ENCODE data around the gene TSLP. TPM values are rescaled to one million over a fixed set of nuclear protein-coding genes. Genes with fewer than 3 reads are reported as not detected.

The TSLP gene
- total RNA-seq, 1 experiment from 2014 or later: not detected

- in situ Hi-C loops (cut with HindIII; ENCODE audit: low pct_unique_long_range_greater_than_20kb, low sequenced_read_pairs): no loop called here
- no TSS peak for BruUV-seq (replicated peaks)
- intact Hi-C loops (cut with micrococcal nuclease; ENCODE audit: unreplicated experiment): no loop called here
Measured at GRCh38 chr5:111115229-111115628, 43.7 kb downstream of the TSLP start.

GRCh38 chr5:111116550-111116949, 45.0 kb downstream of the TSLP start:
- in situ Hi-C loops (cut with HindIII; ENCODE audit: low pct_unique_long_range_greater_than_20kb, low sequenced_read_pairs) (no loop called here), intact Hi-C loops (cut with micrococcal nuclease; ENCODE audit: unreplicated experiment) (no loop called here)
- ChIA-PET POLR2A (no interaction called here), CTCF (interaction anchor here (0.6 kb wide), 1 partner anchor 1242 kb away, joined by 6 read pairs; no protein-coding TSS in a partner anchor)
- no peak for TF ChIP-seq POLR2AphosphoS5 (IDR thresholded peaks at IDR 0.05; ENCODE audit: low read depth, low read length)
- no peak for TF ChIP-seq TCF7L2 (IDR thresholded peaks at IDR 0.05; ENCODE audit: low read depth, low read length)
- no peak for TF ChIP-seq SIN3A (IDR thresholded peaks at IDR 0.05; ENCODE audit: borderline replicate concordance, insufficient read depth, low read depth, low read length)
- TF ChIP-seq CTCF (IDR thresholded peaks at IDR 0.05): no peak
- TF ChIP-seq REST (IDR thresholded peaks at IDR 0.05; ENCODE audit: insufficient read depth in 1 of 2, low read depth in 2 of 2, low read length in 1 of 2): no peak
- Histone ChIP-seq H3K4me1 (ENCODE audit: control insufficient read depth, insufficient read depth, low read length) (no peaks in the 10 kb centered on the region), H3K27me3 (ENCODE audit: control insufficient read depth, insufficient read depth, low read length) (no peaks in the 10 kb centered on the region), H3K36me3 (ENCODE audit: control insufficient read depth, insufficient read depth, low read length) (peaks cover 47% of the 10 kb centered on the region), H3K4me3 (ENCODE audit: low read depth in 2 of 2, low read length in 2 of 2) (no peak overlapping the region), H3K27ac (ENCODE audit: low read length) (no peak overlapping the region), H3K9me3 (ENCODE audit: control insufficient read depth, insufficient read depth, low read depth, low read length) (no peaks in the 10 kb centered on the region)
- ATAC-seq (no peak), DNase-seq (ENCODE audit: low read depth, low spot score) (no peak)
- BruUV-seq (replicated peaks): no TSS peak

More at GRCh38 chr5:111115229-111115628, 43.7 kb downstream of the TSLP start:
- ATAC-seq (no peak), DNase-seq (ENCODE audit: low read depth, low spot score) (no peak)
- peaks cover 46% of the 10 kb centered on the region for H3K36me3 ChIP-seq (ENCODE audit: control insufficient read depth, insufficient read depth, low read length)
- no peaks in the 10 kb centered on the region for H3K4me1 ChIP-seq (ENCODE audit: control insufficient read depth, insufficient read depth, low read length)
- no peak for TF ChIP-seq TCF7L2 (IDR thresholded peaks at IDR 0.05; ENCODE audit: low read depth, low read length)
- no peak for TF ChIP-seq REST (IDR thresholded peaks at IDR 0.05; ENCODE audit: insufficient read depth in 1 of 2, low read depth in 2 of 2, low read length in 1 of 2)
- TF ChIP-seq SIN3A (IDR thresholded peaks at IDR 0.05; ENCODE audit: borderline replicate concordance, insufficient read depth, low read depth, low read length): no peak
- no peak for TF ChIP-seq POLR2AphosphoS5 (IDR thresholded peaks at IDR 0.05; ENCODE audit: low read depth, low read length)
- TF ChIP-seq CTCF (IDR thresholded peaks at IDR 0.05): no peak
- CTCF ChIA-PET: no interaction called here
- H3K4me3 ChIP-seq (ENCODE audit: low read depth in 2 of 2, low read length in 2 of 2): no peak overlapping the region
- no peaks in the 10 kb centered on the region for H3K27me3 ChIP-seq (ENCODE audit: control insufficient read depth, insufficient read depth, low read length)
- H3K27ac ChIP-seq (ENCODE audit: low read length): no peak overlapping the region
- H3K9me3 ChIP-seq (ENCODE audit: control insufficient read depth, insufficient read depth, low read depth, low read length): no peaks in the 10 kb centered on the region
- POLR2A ChIA-PET: interaction anchor here (0.7 kb wide), 1 partner anchor 8 kb away, joined by 3 read pairs; no protein-coding TSS in a partner anchor

All from Panc1 (cell line).